ENCODE data around the gene JUNB.
"Not testable (repeated sequence)": the region's sequence is repeated elsewhere in the genome, so short reads cannot be mapped to it uniquely, and the experiment has no call there.

The JUNB gene

GRCh38 chr19:12789904-12790619, 1.2 kb upstream of the JUNB start:
- peak; percentile 98 for DNase-seq

- DNase-seq: no peak
Observed at GRCh38 chr19:12790628-12791344, 500 bp upstream of the JUNB start.

- peak; percentile 57 for DNase-seq
Observed at GRCh38 chr19:12792051-12792852, 966 bp downstream of the JUNB start.

GRCh38 chr19:12792853-12793289, 1.6 kb downstream of the JUNB start:
- DNase-seq: no peak

GRCh38 chr19:12793290-12794195, 2.3 kb downstream of the JUNB start:
- DNase-seq: peak; percentile 95

GRCh38 chr19:12794196-12794941, 3.1 kb downstream of the JUNB start:
- no peak for DNase-seq

- no peak for DNase-seq
Observed at GRCh38 chr19:12794971-12795381, 3.7 kb downstream of the JUNB start.

- DNase-seq: peak; percentile 78
Observed at GRCh38 chr19:12796146-12797071, 5.1 kb downstream of the JUNB start.

- no peak for DNase-seq
Observed at GRCh38 chr19:12797141-12797587, 5.9 kb downstream of the JUNB start.

- DNase-seq: not testable (repeated sequence)
Observed at GRCh38 chr19:12797607-12798006, 6.3 kb downstream of the JUNB start.

- no peak for DNase-seq
Observed at GRCh38 chr19:12799742-12800465, 8.6 kb downstream of the JUNB start.

GRCh38 chr19:12800466-12800770, 9.1 kb downstream of the JUNB start:
- DNase-seq: no peak

GRCh38 chr19:12800923-12801465, 9.7 kb downstream of the JUNB start:
- DNase-seq: no peak

GRCh38 chr19:12801466-12802266, 10.4 kb downstream of the JUNB start, which contains the start of the genes PRDX2 and THSD8:
PRDX2 (minus strand) TSS chr19:12801800; CDS start chr19:12801261, 539 bp downstream.
THSD8 (plus strand) TSS chr19:12802069; CDS start chr19:12802072, 3 bp downstream.
- DNase-seq: peak; percentile 69

GRCh38 chr19:12802267-12803106, 11.2 kb downstream of the JUNB start:
- DNase-seq: no peak

GRCh38 chr19:12804051-12804450, 12.8 kb downstream of the JUNB start:
- DNase-seq: no peak

All from fibroblast of skin of right quadriceps (primary cell).